Posterior cingulate gyrus (tissue), 11 donors: Measurements from ENCODE around the gene PARP1.
A peak's percentile ranks its signal among the peaks of the same experiment; 100 is the strongest.

Experiments used
- DNase-seq, 10 donors: peaks; one replicate each; pipeline versions ENCODE4 v3.0.0 to v3.0.0-alpha.2; 2020 to 2021; ENCODE audit warnings: mixed read lengths in 3 of 10
- intact Hi-C: fragments of 100-400 bp; cut with DNase I; formaldehyde crosslinking; loops from one replicate; pipeline ENCODE4 v1.15.1; 2023

PARP1 gene

DNA sequence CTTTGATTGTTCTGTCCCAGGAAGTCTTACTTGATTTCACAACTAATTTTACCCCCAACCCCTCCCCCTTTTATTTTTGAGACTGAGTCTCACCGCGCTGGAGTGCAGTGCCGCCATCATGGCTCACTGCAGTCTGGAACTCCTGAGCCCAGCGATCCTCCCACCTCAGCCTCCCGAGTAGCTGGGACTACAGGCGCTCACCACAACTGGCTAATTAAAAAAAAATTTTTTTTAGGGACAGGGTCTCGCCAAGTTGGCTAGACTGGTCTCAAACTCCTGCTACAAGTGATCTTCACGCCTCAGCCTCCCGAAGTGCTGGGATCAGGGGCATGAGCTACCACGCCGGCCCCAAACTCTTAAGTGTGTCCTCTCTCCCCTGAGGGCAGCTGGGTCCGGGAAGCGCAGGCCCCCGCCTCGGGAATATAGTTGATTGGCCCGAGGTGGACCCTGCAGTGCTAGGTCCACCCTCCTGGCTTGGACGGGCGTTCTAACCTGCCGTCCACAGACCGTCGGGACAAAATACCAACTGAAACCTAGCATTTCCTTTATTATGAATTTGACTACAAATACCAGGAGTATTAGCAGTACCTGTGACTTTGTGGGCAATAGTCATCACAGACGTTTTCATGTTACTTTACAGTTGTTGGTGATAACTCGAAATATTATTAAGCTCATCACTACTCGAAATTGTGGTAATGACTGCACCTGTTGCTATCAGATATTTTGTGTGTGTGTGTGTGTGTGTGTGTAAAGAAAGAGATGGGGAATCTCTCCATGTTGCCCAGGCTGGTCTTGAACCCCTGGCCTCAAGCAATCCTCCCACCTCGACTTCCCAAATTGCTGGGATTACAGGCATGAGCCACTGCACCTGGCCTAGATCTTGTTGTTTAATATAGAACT lies 642 bp upstream of the PARP1 start:
- DNase-seq: no peak
- intact Hi-C loops: no loop called here

DNA sequence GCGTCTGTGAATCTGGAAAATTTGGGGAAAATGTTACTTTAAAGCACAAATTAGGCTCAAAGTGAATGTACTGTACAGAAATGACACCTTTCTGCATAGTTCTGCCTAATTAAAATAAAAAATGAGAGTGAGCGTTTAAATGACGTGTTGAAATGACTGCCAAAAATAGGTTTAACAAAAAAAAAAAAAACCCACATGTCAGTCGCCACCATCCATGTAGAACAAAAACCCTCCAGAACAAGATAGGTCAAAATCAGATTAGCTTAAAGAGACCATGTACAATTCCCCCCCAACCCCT lies 745 bp downstream of the PARP1 start:
- no peak for DNase-seq
- intact Hi-C loops: no loop called here

GRCh38 chr1:226406401-226406881 lies 1.5 kb downstream of the PARP1 start:
- intact Hi-C loops: no loop called here
- no peak for DNase-seq

GRCh38 chr1:226405411-226405988 lies 2.4 kb downstream of the PARP1 start:
- DNase-seq: no peak
- intact Hi-C loops: no loop called here

DNA sequence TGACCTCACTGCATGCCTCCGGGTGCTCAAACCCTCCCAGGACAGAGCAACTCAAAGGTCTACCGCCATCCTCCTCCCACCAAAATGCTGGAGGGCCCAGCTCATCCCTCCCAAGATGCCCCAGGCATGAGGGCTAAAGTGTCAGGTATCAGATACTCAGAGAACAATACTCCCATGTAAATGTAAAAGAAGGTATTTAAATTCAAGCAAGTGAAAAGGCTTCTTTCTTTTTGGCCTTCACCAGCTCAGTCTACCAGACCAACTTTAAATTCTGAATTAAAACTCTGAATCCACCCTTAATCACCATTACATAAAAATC lies 3.0 kb downstream of the PARP1 start:
- intact Hi-C loops: no loop called here
- no peak for DNase-seq

DNA sequence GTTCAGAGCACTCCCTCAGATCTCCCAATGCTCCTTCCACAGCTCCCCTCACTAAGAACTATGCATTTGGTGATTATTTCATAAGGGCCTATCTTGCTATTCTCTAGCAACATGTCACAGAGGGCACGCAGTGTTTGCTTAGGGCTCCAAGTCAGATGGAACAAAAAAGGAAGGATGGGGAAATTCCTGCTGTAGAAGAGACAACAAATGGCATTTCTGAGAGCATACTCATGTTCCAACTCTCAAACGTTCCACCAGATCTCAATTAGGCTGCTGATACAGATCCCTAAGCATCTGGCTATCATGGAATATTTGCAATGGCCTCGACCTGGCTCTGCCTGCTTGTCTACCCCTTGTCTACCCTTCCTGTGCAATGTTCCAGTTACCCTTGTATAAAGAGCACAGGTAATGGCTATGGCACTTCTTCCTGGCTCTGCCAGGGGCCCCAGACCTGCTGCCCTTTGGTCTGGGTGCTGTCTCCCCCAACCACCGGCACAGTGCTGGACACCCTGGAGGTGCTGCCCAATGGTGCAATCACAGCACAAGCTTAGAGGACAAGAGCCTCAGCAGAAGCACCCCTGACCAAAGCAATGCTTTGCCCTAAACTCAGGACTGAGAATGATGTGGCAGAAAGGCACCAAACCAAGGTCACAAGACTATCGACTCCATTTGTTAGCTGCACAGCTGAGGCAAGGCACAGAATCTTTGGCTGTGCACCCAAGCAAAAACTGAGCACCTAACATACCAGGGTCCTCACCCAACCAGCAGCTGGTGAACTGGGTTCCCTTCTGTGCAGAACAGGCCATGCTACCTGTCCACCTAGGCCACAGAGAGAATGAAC lies 3.6 kb downstream of the PARP1 start:
- DNase-seq: no peak

DNA sequence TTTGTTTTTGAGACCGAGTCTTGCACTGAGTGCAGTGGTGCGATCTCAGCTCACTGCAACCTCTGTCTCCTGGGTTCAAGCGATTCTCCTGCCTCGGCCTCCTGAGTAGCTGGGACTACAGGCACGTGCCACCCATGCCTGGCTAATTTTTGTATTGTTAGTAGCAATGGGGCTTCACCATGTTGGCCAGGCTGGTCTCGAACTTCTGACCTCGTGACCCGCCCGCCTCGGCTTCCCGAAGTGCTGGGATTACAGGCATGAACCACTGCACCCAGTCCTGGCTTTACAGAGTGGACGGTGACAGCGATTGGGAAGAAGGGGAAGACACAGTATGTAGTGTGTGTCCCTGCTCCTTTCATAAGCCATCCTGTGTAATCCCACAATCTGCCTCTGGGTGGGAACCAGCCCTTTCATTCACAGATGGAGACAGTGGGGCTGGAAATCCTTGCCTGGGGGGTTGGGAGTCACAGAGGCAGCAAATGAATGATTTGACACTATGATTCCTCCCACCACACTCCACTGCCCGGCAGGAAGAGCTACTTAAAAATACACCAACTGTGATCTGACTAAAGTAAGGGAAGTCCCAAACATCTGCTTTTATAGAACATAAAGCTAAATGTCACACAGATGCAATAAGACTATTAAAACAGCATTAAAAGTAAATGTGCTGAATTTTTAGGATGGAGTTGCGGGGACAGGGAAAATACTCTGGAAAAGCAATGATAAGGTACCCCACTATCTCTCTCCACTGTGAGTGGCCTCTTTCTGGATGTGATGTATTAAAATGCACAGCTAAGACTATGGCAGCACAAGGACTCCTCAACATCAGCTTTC lies 4.5 kb downstream of the PARP1 start:
- intact Hi-C loops: no loop called here
- peak in 6 of 10 donors; percentile 28 to 87 (median 42) for DNase-seq

More for the DNA sequence above, 3.6 kb downstream of the PARP1 start:
- intact Hi-C loops: no loop called here

- intact Hi-C loops: no loop called here
- peak; percentile 61 to 97 (median 74) for DNase-seq
These were observed 5.1 kb downstream of the PARP1 start for GRCh38 chr1:226402739-226403165.

- peak in 1 of 10 donors; percentile 61 for DNase-seq
- intact Hi-C loops: no loop called here
These were observed 6.3 kb downstream of the PARP1 start for GRCh38 chr1:226401355-226402303.

GRCh38 chr1:226400519-226401354 lies 7.2 kb downstream of the PARP1 start:
- intact Hi-C loops: no loop called here
- no peak for DNase-seq

DNA sequence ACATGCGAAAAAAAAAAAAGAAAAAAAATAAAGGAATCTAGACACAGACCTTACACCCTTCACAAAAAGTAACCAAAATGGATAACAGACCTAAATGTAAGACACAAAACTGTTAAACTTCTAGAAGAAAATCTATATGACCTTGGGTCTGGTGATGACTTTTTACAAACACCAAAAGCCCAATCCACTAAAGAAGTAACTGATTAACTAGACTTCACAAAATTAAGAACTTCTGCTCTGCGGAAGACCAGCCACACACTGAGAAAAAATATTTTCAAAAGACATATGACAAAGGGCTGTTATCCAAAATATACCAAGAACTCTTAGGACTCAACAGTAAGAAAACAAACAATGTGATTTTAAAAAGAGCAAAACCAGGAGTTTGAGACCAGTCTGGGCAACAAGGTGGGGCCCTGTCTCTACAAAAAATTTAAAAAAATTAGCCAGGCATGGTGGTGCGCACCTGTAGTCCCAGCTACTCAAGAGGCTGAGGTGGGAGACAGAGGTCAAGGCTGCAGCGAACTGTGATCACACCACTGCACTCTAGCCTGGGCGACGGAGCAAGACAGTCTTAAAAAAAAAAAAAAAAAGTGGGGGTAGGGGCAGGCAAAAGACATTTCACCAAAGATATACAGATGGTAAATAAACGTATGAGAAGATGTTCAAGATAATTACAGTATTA lies 9.8 kb downstream of the PARP1 start:
- intact Hi-C loops: no loop called here
- peak in 1 of 10 donors; percentile 57 for DNase-seq

GRCh38 chr1:226397011-226397926 lies 10.6 kb downstream of the PARP1 start:
- DNase-seq: no peak
- intact Hi-C loops: no loop called here

DNA sequence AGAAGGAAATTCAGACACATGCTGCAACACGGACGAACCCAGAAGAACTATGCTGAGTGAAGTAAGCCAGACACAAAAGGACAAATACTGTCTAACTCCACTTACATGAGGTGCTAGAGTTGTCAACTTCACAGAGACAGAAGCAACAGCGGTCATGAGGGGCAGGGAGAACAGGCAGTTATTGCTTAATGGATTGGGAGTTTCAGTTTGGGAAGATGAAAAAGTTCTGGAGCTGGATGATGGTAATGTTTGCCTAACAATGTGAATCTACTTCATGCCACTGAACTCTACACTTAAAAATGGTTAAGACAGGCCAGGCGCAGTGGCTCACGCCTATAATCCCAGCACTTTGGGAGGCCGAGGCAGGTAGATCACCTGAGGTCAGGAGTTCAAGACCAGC lies 12.1 kb downstream of the PARP1 start:
- no peak for DNase-seq
- intact Hi-C loops: no loop called here

- DNase-seq: no peak
- intact Hi-C loops: no loop called here
These were observed 13.4 kb downstream of the PARP1 start for GRCh38 chr1:226394462-226394861.

DNA sequence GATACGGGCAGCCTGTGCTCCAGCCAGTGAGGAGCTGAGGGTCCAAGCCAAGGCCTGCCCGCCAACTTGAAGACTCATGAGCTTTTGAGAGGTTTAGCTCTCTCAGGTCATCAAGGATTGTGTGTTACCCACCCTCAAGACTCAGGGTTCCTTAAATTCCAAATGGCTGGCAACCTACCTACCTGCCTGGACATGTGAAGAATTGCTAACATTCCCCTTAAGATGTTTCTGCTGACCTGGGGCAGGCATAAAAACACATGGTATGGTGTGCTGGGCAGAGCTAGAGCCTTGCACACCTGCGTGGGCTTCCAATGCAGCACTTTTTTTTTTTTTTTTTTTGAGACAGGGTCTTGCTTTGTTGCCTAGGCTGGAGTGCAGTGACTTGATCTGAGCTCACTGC lies 17.2 kb downstream of the PARP1 start:
- no peak for DNase-seq
- intact Hi-C loops: no loop called here

DNA sequence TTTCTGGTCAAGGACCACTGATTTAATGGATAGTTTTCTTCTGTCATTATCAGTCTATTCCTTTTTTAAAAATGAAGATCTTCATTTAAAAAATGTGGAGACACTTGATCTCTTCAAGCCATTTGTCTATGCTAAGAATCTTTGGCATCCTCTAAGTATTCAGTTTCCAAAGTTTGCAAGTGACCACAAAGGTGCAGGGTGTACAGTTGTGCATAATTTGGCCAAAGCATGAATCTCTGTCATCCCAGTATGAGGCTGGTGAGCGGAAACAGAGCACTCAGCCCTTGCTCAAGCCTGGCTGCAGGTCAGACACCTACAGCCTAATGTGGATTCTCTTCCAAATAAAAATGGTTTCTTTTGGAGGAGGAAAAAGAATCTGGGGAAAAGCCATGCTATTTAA lies 19.8 kb downstream of the PARP1 start:
- intact Hi-C loops: no loop called here

GRCh38 chr1:226384717-226385116 lies 23.2 kb downstream of the PARP1 start:
- intact Hi-C loops: no loop called here
- DNase-seq: no peak

More for the DNA sequence above, 19.8 kb downstream of the PARP1 start:
- DNase-seq: no peak
